HG03025 (cell line): ENCODE measurements around the gene KIAA1614.
"Not testable (repeated sequence)": the region's sequence is repeated elsewhere in the genome, so short reads cannot be mapped to it uniquely, and the experiment has no call there.

Experiments used
- ATAC-seq: cut with Tn5 transposase; IDR thresholded peaks from one replicate; pipeline ENCODE4 v1.9.1; 2021; ENCODE audit warnings: mild to moderate bottlenecking, moderate library complexity; ENCODE audit not compliant: unreplicated experiment, low FRiP score

KIAA1614 gene

GRCh38 chr1:180956028-180956640 is 43.4 kb downstream of the KIAA1614 start:
- no peak for ATAC-seq

GRCh38 chr1:180959620-180960019 is 46.9 kb downstream of the KIAA1614 start:
- not testable (repeated sequence) for ATAC-seq

- no peak for ATAC-seq
Observed at GRCh38 chr1:180961622-180962021, 48.9 kb downstream of the KIAA1614 start.

- no peak for ATAC-seq
Observed at GRCh38 chr1:180962178-180962577, 49.5 kb downstream of the KIAA1614 start.

- no peak for ATAC-seq
Observed at GRCh38 chr1:180964056-180964455, 51.4 kb downstream of the KIAA1614 start.

- ATAC-seq: no peak
Observed at GRCh38 chr1:180964595-180964994, 51.9 kb downstream of the KIAA1614 start.

GRCh38 chr1:180966312-180966711 is 53.6 kb downstream of the KIAA1614 start:
- ATAC-seq: no peak

GRCh38 chr1:180966744-180967536 is 54.2 kb downstream of the KIAA1614 start:
- no peak for ATAC-seq

GRCh38 chr1:180967558-180967957 is 54.9 kb downstream of the KIAA1614 start:
- no peak for ATAC-seq

GRCh38 chr1:180968834-180969233 is 56.1 kb downstream of the KIAA1614 start:
- ATAC-seq: not testable (repeated sequence)

GRCh38 chr1:180969434-180969833 is 56.7 kb downstream of the KIAA1614 start:
- no peak for ATAC-seq

- ATAC-seq: no peak
Observed at GRCh38 chr1:180970333-180971079, 57.8 kb downstream of the KIAA1614 start.

GRCh38 chr1:180971273-180971997 is 58.7 kb downstream of the KIAA1614 start:
- ATAC-seq: no peak

- ATAC-seq: no peak
Observed at GRCh38 chr1:180973369-180973768, 60.7 kb downstream of the KIAA1614 start.

GRCh38 chr1:180974236-180974635 is 61.5 kb downstream of the KIAA1614 start:
- no peak for ATAC-seq

- no peak for ATAC-seq
Observed at GRCh38 chr1:180975551-180975950, 62.9 kb downstream of the KIAA1614 start.

- no peak for ATAC-seq
Observed at GRCh38 chr1:180976191-180976590, 63.5 kb downstream of the KIAA1614 start.

GRCh38 chr1:180976732-180977357 is 64.1 kb downstream of the KIAA1614 start:
- ATAC-seq: no peak

GRCh38 chr1:180981596-180982387 is 69.1 kb downstream of the KIAA1614 start:
- ATAC-seq: no peak
